Stomach (tissue), 9 donors: ENCODE data around the gene EIF1. TPM values are rescaled to one million over a fixed set of nuclear protein-coding genes. Genes with fewer than 3 reads are reported as not detected.

Source experiments
- DNase-seq, 2 donors: peaks; one replicate each; pipeline versions ENCODE4 v3.0.0 to v3.0.0-alpha.2; 2013 to 2019
- H3K27ac ChIP-seq, 5 donors: fragments of 200-600 bp in 4 of 5; sonication (generic) in 4 of 5; one replicate each; pipeline ENCODE4 v1.5.1; 2013 to 2019; ENCODE audit warnings: mild to moderate bottlenecking in 1 of 5, moderate library complexity in 1 of 5
- H3K27me3 ChIP-seq, 3 donors: fragments of 200-600 bp; sonication (generic); one replicate each; pipeline ENCODE4 v1.5.1; 2017 to 2019; ENCODE audit warnings: mixed run types in 1 of 3
- H3K36me3 ChIP-seq, 4 donors: fragments of 200-600 bp; sonication (generic); 1 replicate in 3 of 4; 2 replicates in 1 of 4; pipeline ENCODE4 v1.5.1; 2016 to 2019
- H3K4me1 ChIP-seq, 4 donors: fragments of 200-600 bp; sonication (generic); one replicate each; pipeline ENCODE4 v1.5.1; 2016 to 2019
- H3K4me3 ChIP-seq, 4 donors: fragments of 200-600 bp; sonication (generic) in 3 of 4; one replicate each; pipeline ENCODE4 v1.5.1; 2016 to 2019; ENCODE audit warnings: mild to moderate bottlenecking in 1 of 4
- H3K9me3 ChIP-seq, 4 donors: fragments of 200-600 bp; sonication (generic); one replicate each; pipeline ENCODE4 v1.5.1; 2016 to 2019
- CTCF ChIP-seq, 7 experiments: fragments of 450-650 bp in 4 of 7; fragments of 200-600 bp in 3 of 7; sonication (generic) in 3 of 7; IDR thresholded peaks; one replicate each; pipeline ENCODE4 v1.5.1; 2016 to 2019; ENCODE audit warnings: antibody characterized with exemption in 7 of 7, control low read depth in 2 of 7, mild to moderate bottlenecking in 1 of 7
- EP300 ChIP-seq: sonication (generic); formaldehyde crosslinking; IDR thresholded peaks from one replicate; pipeline ENCODE4 v1.6.1; 2017; ENCODE audit warnings: antibody characterized with exemption
- POLR2A ChIP-seq, 4 donors: fragments of 450-650 bp; IDR thresholded peaks; one replicate each; pipeline ENCODE4 v1.6.1; 2016; ENCODE audit warnings: antibody characterized with exemption in 4 of 4, control low read depth in 2 of 4, mild to moderate bottlenecking in 1 of 4, moderate library complexity in 1 of 4
- POLR2AphosphoS5 ChIP-seq, 3 donors: sonication (generic); formaldehyde crosslinking; IDR thresholded peaks; one replicate each; pipeline ENCODE4 v1.6.1; 2016; ENCODE audit warnings: antibody characterized with exemption in 3 of 3
- WGBS, 5 donors: extraction: QIAGEN DNeasy Blood & Tissue Kit in 3 of 5; methylation state at CpG; one replicate each; pipeline versions ENCODE4 v1.1.5 to v1.1.7; 2013 to 2018; 5-methylcytosine and 5-hydroxymethylcytosine counted together
- intact Hi-C: fragments of 100-400 bp; cut with DNase I; formaldehyde crosslinking; loops from one replicate; pipeline ENCODE4 v1.15.1; 2023; ENCODE audit warnings: low total_unique reads
- polyA plus RNA-seq, 3 donors: library from polyadenylated mRNA; stranded (reverse); fragments of 200-250 nt; gene quantifications; one replicate each; pipeline ENCODE4 v1.2.3, GENCODE V29; 2013
- total RNA-seq, 5 donors: library from RNA; depleted of rRNA; stranded (reverse); fragments of >200 nt; gene quantifications; one replicate each; pipeline versions ENCODE4 v1.1.0 to v1.2.3, GENCODE V29; 2014 to 2016
- donor health status: healthy with polysubstance abuse.
- donor health status: Bipolar disorder and iron deficiency.
- donor health status: healthy.

The EIF1 gene
- total and polyA plus RNA-seq, 8 donors = 62.4 to 972 (median 240) TPM

- peak overlapping the region; percentile 49 to 54 (median 51) for H3K4me3 ChIP-seq
- H3K9me3 ChIP-seq = no peaks in the 10 kb centered on the region
- peak; percentile 93 to 97 for DNase-seq
- peak overlapping the region; percentile 78 to 88 (median 86) for H3K27ac ChIP-seq
- H3K4me1 ChIP-seq = peaks cover 22 to 41% (median 25%) of the 10 kb centered on the region in 4 donors
- 1 to 4% (median 3%) methylated on average over 14 to 39 of the region's 39 CpGs for WGBS, 5 donors
- no peak for TF ChIP-seq EP300
- peak in 6 of 7 experiments; percentile 18 to 96 (median 92) for TF ChIP-seq CTCF (IDR thresholded peaks at IDR 0.05)
- TF ChIP-seq POLR2AphosphoS5 (IDR thresholded peaks at IDR 0.05) = peak; percentile 72 to 92 (median 85)
- TF ChIP-seq POLR2A (IDR thresholded peaks at IDR 0.05) = no peak
- no peaks in the 10 kb centered on the region for H3K36me3 ChIP-seq
- intact Hi-C loops = loop anchor here (10.0 kb wide), 1 partner anchor 861 kb away; no protein-coding TSS in a partner anchor
- H3K27me3 ChIP-seq = no peaks in the 10 kb centered on the region
These were observed 23.0 kb upstream of the EIF1 start for GRCh38 chr17:41665566-41666236.

- H3K27ac ChIP-seq = peak overlapping the region; percentile 78 to 88 (median 86)
- WGBS, 5 donors = 2 to 17% (median 3%) methylated on average over 10 to 11 of the region's 11 CpGs
- H3K36me3 ChIP-seq = no peaks in the 10 kb centered on the region
- DNase-seq = peak in 1 of 2 donors; percentile 90
- TF ChIP-seq EP300 (no peak), CTCF (IDR thresholded peaks at IDR 0.05) (peak in 1 of 7 experiments; percentile 9)
- no peaks in the 10 kb centered on the region for H3K27me3 ChIP-seq
- intact Hi-C loops = loop anchor here (10.0 kb wide), 1 partner anchor 861 kb away; no protein-coding TSS in a partner anchor
- H3K4me3 ChIP-seq = peak overlapping the region; percentile 49 to 54 (median 51)
- no peaks in the 10 kb centered on the region for H3K9me3 ChIP-seq
- H3K4me1 ChIP-seq = peaks cover 22 to 41% (median 25%) of the 10 kb centered on the region in 4 donors
These were observed 22.4 kb upstream of the EIF1 start for GRCh38 chr17:41666237-41666641.

GRCh38 chr17:41666708-41667279, 21.9 kb upstream of the EIF1 start:
- peak overlapping the region; percentile 78 to 88 (median 86) for H3K27ac ChIP-seq
- H3K27me3 ChIP-seq = no peaks in the 10 kb centered on the region
- H3K9me3 ChIP-seq = no peaks in the 10 kb centered on the region
- H3K36me3 ChIP-seq = no peaks in the 10 kb centered on the region
- no peak for TF ChIP-seq EP300
- TF ChIP-seq POLR2A (IDR thresholded peaks at IDR 0.05) = no peak
- TF ChIP-seq CTCF (IDR thresholded peaks at IDR 0.05) = peak in 5 of 7 experiments; percentile 97 to 98 (median 97)
- peak in 1 of 3 donors; percentile 50 for TF ChIP-seq POLR2AphosphoS5 (IDR thresholded peaks at IDR 0.05)
- DNase-seq = peak; percentile 88 to 94
- peak overlapping the region; percentile 49 to 54 (median 51) for H3K4me3 ChIP-seq
- intact Hi-C loops = loop anchor here (10.0 kb wide), 1 partner anchor 862 kb away; no protein-coding TSS in a partner anchor
- peaks cover 22 to 41% (median 25%) of the 10 kb centered on the region in 4 donors for H3K4me1 ChIP-seq
- 0 to 3% (median 2%) methylated on average over 21 to 23 of the region's 23 CpGs for WGBS, 5 donors

GRCh38 chr17:41667280-41668041, 21.2 kb upstream of the EIF1 start:
- peak in 1 of 2 donors; percentile 30 for DNase-seq
- no peaks in the 10 kb centered on the region for H3K36me3 ChIP-seq
- TF ChIP-seq POLR2AphosphoS5 (IDR thresholded peaks at IDR 0.05) (no peak), CTCF (IDR thresholded peaks at IDR 0.05) (peak in 1 of 7 experiments; percentile 44)
- H3K4me1 ChIP-seq = peaks cover 22 to 38% (median 25%) of the 10 kb centered on the region in 4 donors
- WGBS, 5 donors = 47 to 52% (median 50%) methylated on average over 23 of the region's 23 CpGs
- peak overlapping the region in 4 of 5 donors; percentile 78 to 88 (median 86) for H3K27ac ChIP-seq
- no peaks in the 10 kb centered on the region for H3K9me3 ChIP-seq
- intact Hi-C loops = loop anchor here (10.0 kb wide), 1 partner anchor 863 kb away; no protein-coding TSS in a partner anchor
- no peaks in the 10 kb centered on the region for H3K27me3 ChIP-seq
- H3K4me3 ChIP-seq = peak overlapping the region in 3 of 4 donors; percentile 50 to 54 (median 52)
